ENCODE results near the gene PAIP2.

PAIP2 gene, protein sequence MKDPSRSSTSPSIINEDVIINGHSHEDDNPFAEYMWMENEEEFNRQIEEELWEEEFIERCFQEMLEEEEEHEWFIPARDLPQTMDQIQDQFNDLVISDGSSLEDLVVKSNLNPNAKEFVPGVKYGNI

DNA sequence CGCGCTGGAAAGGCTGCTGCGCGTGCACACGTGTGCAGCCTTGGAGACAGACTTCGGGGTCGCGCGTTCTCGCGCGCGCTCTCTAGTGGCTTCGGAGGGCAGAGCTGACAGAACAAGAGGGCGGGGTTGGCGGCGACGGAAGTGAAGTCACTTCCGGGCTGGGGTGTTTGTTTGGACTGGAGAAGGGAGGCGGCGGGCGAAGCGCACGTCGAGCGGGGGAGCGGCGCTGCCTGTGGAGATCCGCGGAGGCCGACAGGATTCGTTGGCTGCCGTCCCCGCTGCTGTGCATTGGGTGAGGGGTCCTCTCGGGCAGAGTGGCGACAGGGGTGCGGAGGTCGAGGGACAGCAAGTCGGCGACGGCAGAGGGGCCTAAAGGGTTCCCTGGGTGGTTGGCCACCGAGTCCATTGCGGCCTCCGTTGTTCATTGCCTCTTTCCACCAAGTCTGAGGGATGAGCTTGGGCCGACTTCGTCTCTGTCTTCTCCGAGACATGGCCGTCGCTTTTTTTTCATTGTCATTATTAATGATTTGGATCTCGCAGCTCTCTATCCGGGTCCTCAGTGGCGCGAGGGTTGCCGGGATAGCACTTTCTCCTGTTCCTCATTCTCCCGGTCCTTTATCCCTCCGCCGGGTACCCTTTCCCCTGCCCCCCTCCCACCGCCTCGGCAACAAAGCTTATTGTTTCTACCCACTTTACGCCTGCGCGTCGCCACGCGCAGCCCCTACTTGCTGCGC is at the start of gene PAIP2:
TSS of gene PAIP2 (plus strand) at position 166 of the 734 bp plus-strand sequence. CDS start 21,931 bp downstream, outside the sequence.
- peaks cover 9% of the 10 kb centered on the region for H3K36me3 Mint-ChIP-seq (ENCODE audit: low read depth)
- ATAC-seq = peak; percentile 90
- peaks cover 3% of the 10 kb centered on the region for H3K27me3 Mint-ChIP-seq
- H3K9me3 Mint-ChIP-seq = no peaks in the 10 kb centered on the region
- H3K4me3 Mint-ChIP-seq = peak within 1 kb of the TSS; percentile 94
- peak; percentile 98 for DNase-seq
- peak within 1 kb of the TSS; percentile 96 for H3K27ac Mint-ChIP-seq
- peaks cover 49% of the 10 kb centered on the region for H3K4me1 Mint-ChIP-seq

DNA sequence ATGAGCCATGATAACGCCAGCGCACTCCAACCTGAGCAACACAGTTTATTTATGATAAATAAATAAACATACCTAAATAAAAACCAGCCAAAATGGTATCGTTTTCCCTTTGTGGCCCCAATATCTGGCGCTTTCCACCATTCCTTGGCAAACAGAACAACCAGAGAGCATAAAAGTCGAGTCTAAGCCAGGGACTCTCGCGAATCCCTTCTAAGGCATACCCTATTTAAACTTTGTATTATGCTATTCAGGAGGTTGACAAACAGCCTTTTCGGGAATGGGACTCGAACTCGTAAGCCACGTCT is 48.5 kb upstream of the PAIP2 start:
- Mint-ChIP-seq H3K4me1 (peaks cover 38% of the 10 kb centered on the region), H3K36me3 (ENCODE audit: low read depth) (peaks cover 34% of the 10 kb centered on the region), H3K27ac (peak overlapping the region; percentile 96), H3K4me3 (peak overlapping the region; percentile 96), H3K9me3 (no peaks in the 10 kb centered on the region), H3K27me3 (no peaks in the 10 kb centered on the region)
- DNase-seq = no peak
- ATAC-seq = no peak

DNA sequence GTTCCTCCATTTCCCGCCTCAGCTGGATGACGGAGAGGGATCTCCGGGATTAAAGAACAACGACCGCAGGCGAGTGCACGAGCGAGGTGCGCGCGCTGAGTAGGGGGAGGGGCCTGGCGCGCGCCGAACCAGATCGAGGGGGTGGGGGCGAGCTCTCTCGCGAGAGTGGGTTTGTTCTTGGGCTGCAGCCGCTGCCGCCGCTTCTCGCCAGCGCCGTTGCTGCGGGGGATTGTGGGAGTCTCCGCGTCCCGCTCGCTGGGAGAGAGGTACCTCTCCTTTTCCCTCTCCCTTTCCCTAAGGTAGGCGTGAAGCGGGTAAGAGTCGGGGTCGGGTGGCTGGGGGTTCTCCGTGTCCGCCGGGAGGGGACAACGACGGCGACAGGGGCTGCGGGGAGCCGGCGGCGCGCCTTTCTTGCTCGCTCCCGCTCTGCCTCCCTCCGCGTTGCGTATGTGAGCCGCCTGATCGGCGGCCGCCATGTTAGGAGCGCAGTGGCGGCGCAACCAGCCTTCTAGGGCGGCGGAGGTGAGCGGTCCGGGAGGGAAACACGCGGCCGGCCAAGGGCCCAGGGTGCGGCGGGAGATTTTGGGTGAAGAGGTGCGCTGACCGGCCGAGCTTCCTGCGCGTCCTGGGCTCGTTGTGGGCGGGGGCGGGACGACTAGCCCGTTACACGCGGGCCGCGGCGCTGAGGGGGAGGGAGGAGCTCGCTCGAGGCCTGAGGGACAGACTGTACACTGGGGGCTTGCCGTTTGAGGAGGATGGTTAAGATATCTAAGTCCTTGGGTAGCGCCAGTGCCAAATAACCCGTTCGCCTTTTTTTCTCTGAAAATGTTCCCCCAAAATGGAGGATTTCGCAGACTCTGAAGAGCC is 47.9 kb upstream of the PAIP2 start, which contains the start of gene MATR3:
TSS of gene MATR3 (plus strand) at position 234 of the 867 bp plus-strand sequence. CDS start 13,676 bp downstream, outside the sequence.
- H3K4me3 Mint-ChIP-seq = peak within 1 kb of the TSS; percentile 96
- no peaks in the 10 kb centered on the region for H3K27me3 Mint-ChIP-seq
- H3K9me3 Mint-ChIP-seq = no peaks in the 10 kb centered on the region
- peaks cover 38% of the 10 kb centered on the region for H3K36me3 Mint-ChIP-seq (ENCODE audit: low read depth)
- ATAC-seq (peak; percentile 81), DNase-seq (peak; percentile 95)
- peaks cover 42% of the 10 kb centered on the region for H3K4me1 Mint-ChIP-seq
- H3K27ac Mint-ChIP-seq = peak within 1 kb of the TSS; percentile 96

DNA sequence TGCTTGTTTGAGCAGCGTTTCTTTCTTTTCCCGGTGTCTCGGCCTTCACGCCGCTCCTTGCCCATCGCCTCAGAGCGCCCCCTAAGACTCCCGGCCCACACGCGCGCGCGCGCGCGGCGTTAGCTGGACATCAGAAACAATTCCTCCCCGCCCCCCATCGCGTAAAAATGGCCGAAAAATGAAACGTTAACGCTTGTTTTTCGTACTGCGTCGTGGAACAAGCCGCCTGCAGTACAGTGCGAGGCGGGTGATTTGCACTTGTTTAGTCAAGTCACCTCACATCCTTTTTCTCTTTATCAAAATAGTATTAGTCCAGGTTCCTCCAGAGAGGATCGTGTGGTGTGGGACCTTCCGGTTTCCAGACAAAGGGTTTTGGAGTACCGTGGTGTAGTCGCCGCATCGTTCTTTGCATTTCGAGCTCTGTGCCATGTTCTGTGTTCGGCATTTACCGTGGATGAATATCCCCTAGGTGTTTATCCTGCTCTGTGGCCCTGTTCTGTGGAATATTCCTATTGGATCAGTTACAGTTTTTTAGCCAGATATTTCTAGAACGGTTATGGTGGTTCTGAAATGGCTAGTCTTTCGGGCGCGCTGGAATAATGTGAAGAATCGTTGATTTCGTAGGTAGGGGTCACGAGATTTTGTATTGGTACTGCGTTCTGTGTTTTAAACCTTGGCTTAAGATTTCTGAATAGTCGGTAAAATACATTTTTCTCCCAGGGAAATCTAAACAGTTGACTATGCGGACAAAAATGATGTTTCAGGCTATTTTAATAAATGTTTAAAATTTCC is 47.1 kb upstream of the PAIP2 start:
- Mint-ChIP-seq H3K4me3 (peak overlapping the region; percentile 96), H3K36me3 (ENCODE audit: low read depth) (peaks cover 41% of the 10 kb centered on the region)

DNA sequence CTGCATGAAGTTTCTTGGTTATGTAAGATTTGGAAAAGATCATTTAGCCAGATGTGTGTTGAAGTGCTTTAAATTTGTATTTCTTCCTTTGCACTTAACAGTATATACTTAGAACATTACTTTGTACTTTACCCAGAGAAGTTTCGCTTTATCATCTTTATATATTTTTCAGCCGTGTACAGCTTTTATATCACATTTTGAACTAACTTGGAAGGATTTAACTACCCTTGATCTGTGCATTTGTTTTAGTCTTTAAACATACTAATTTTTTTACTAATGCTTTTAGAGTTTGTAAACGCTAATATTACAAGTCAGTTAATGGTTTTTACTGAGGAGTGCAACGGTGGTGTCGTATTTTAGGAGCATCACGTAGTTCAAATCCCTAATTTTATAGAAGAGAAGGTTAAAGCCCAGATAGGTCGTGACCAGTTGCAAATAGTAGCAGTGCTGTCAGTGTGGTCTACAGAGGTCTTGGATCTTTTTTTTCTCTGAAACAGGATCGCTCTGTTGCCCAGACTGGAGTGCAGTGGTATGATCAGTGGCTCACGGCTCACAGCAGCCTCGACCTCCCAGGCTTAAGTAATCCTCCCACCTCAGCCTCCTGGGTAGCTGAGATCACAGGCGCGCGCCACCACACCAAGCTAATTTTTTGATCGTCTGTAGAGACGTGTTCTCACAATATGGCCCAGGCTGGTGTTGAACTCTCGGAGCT is 46.2 kb upstream of the PAIP2 start:
- peaks cover 43% of the 10 kb centered on the region for H3K36me3 Mint-ChIP-seq (ENCODE audit: low read depth)
- no peaks in the 10 kb centered on the region for H3K9me3 Mint-ChIP-seq
- no peak for DNase-seq
- ATAC-seq = no peak
- H3K4me3 Mint-ChIP-seq = peak overlapping the region; percentile 96
- H3K27me3 Mint-ChIP-seq = no peaks in the 10 kb centered on the region
- H3K4me1 Mint-ChIP-seq = peaks cover 60% of the 10 kb centered on the region
- peak overlapping the region; percentile 96 for H3K27ac Mint-ChIP-seq

More for the DNA sequence above, 47.1 kb upstream of the PAIP2 start:
- peaks cover 50% of the 10 kb centered on the region for H3K4me1 Mint-ChIP-seq
- peak overlapping the region; percentile 96 for H3K27ac Mint-ChIP-seq
- H3K9me3 Mint-ChIP-seq = no peaks in the 10 kb centered on the region
- DNase-seq (peak; percentile 68), ATAC-seq (peak; percentile 6)
- no peaks in the 10 kb centered on the region for H3K27me3 Mint-ChIP-seq

DNA sequence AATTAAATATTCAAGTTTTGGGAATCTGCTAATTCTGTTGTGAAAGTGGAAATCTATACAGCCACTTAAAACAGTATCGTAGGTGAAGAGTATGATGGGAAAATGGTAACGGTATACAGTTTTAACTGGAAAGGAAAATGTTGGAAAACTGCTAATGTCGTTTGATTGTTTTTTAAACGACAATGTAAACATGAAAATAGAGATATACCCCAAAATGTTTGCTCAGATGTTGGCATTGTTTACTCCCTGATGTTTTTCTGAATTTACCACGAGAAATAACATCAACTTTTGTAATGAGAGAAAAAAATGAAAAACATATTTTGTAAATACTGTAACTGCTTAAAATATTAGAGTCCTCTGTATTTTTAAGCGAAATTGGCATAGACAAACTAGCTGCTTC is 45.5 kb upstream of the PAIP2 start:
- ATAC-seq = no peak
- DNase-seq = no peak
- H3K4me1 Mint-ChIP-seq = peaks cover 66% of the 10 kb centered on the region
- H3K27ac Mint-ChIP-seq = peak overlapping the region; percentile 96
- no peaks in the 10 kb centered on the region for H3K9me3 Mint-ChIP-seq
- peaks cover 37% of the 10 kb centered on the region for H3K36me3 Mint-ChIP-seq (ENCODE audit: low read depth)
- H3K4me3 Mint-ChIP-seq = peak overlapping the region; percentile 96
- no peaks in the 10 kb centered on the region for H3K27me3 Mint-ChIP-seq

DNA sequence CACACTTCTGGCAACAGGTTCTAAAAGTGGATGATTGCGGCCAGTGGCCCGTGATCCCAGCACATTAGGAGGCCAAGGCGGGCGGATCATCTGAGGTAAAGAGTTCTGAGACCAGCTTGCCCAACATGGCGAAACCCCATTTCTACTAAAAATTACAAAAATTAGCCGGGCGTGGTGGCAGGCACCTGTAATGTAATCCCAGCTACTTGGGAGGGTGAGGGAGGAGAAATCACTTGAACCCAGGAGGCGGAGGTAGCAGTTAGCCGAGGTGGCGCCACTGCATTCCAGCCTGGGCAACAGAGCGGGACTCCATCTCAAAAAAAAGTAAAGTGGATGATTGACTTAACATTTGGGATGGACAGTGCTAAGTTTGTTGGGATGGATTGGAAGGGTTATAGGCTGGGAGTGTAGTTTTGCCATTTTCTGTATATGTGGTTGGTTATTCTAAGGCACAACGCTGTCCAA is 44.8 kb upstream of the PAIP2 start:
- H3K27ac Mint-ChIP-seq = peak overlapping the region; percentile 19
- DNase-seq (no peak), ATAC-seq (no peak)
- peaks cover 42% of the 10 kb centered on the region for H3K36me3 Mint-ChIP-seq (ENCODE audit: low read depth)
- H3K27me3 Mint-ChIP-seq = no peaks in the 10 kb centered on the region
- peaks cover 73% of the 10 kb centered on the region for H3K4me1 Mint-ChIP-seq
- no peaks in the 10 kb centered on the region for H3K9me3 Mint-ChIP-seq
- H3K4me3 Mint-ChIP-seq = peak overlapping the region; percentile 96

DNA sequence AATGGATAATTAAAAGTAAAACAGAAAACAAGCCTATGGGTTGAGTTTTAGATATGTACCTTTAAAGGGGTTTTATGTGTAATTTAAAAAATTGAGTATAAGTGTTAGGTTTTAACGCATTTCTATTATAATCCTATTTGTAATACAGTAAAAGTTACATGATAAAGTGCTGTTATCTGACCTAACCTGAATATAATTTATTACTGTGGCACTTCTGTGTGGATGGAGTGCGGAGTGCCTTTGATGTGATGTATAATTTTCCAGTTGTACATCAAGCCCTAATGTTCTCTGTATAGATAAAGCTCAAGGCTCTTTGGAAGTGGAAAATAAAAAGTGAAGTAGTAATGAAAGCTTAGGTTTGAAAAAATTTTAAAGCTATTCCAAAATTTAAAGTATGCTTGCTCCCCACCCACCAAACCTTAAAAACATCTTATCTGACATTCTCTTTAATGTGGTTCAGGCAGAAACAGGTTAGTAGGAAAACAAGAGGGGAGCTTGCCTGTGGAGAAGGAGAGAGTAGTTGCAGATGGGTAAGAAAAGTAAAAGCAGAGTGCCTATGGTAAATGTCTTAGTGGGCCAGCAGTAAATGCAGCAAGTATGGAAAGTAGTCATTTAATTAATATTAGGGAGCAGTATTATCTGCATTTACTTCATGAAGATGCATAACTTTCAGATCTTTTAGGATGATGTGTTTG is 44.1 kb upstream of the PAIP2 start:
- Mint-ChIP-seq H3K27me3 (no peaks in the 10 kb centered on the region), H3K27ac (peak overlapping the region; percentile 16), H3K36me3 (ENCODE audit: low read depth) (peaks cover 44% of the 10 kb centered on the region), H3K4me3 (peak overlapping the region; percentile 39), H3K4me1 (peaks cover 78% of the 10 kb centered on the region), H3K9me3 (no peaks in the 10 kb centered on the region)
- DNase-seq (no peak), ATAC-seq (no peak)

DNA sequence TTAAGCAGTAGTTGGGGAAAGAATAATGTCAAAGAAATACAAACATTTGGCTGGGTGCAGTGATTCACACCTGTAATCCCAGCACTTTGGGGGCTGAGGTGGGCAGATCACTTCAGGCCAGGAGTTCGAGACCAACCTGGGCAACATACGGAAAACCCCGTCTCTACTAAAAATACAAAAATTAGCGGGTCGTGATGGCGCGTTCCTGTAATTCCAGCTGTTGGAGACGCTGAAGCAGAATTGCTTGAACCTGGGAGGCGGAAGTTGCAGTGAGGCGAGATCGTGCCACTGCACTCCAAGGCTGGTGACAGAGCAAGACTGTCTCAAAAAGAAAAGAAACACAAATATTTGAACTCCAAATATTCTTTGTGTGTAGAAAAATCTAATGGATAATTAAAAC is 43.4 kb upstream of the PAIP2 start:
- peaks cover 47% of the 10 kb centered on the region for H3K36me3 Mint-ChIP-seq (ENCODE audit: low read depth)
- H3K9me3 Mint-ChIP-seq = no peaks in the 10 kb centered on the region
- H3K4me1 Mint-ChIP-seq = peaks cover 80% of the 10 kb centered on the region
- ATAC-seq (no peak), DNase-seq (no peak)
- H3K27ac Mint-ChIP-seq = peak overlapping the region; percentile 47
- no peaks in the 10 kb centered on the region for H3K27me3 Mint-ChIP-seq
- peak overlapping the region; percentile 39 for H3K4me3 Mint-ChIP-seq

DNA sequence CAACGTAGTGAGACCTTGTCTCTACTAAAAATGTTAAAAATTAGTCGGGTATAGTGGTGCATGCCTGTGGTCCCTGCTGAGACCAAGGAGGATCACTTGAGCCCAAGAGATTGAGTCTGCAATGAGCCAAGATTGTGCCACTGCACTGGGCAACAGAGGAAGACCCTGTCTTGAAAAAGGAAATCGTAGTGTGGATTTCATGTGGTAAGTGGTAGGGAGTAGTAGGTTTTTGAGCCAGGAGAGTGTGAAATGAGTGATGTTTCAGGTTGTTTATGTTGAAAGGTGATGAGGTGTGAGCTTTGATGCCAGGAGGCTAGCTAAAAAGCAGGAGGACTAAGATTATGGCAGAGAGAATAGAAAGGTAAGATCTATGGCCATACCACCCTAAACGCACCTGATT is 42.2 kb upstream of the PAIP2 start:
- no peaks in the 10 kb centered on the region for H3K9me3 Mint-ChIP-seq
- peaks cover 90% of the 10 kb centered on the region for H3K4me1 Mint-ChIP-seq
- H3K27me3 Mint-ChIP-seq = no peaks in the 10 kb centered on the region
- peak; percentile 23 for ATAC-seq
- peaks cover 43% of the 10 kb centered on the region for H3K36me3 Mint-ChIP-seq (ENCODE audit: low read depth)
- H3K27ac Mint-ChIP-seq = peak overlapping the region; percentile 47
- DNase-seq = no peak
- H3K4me3 Mint-ChIP-seq = no peak overlapping the region

DNA sequence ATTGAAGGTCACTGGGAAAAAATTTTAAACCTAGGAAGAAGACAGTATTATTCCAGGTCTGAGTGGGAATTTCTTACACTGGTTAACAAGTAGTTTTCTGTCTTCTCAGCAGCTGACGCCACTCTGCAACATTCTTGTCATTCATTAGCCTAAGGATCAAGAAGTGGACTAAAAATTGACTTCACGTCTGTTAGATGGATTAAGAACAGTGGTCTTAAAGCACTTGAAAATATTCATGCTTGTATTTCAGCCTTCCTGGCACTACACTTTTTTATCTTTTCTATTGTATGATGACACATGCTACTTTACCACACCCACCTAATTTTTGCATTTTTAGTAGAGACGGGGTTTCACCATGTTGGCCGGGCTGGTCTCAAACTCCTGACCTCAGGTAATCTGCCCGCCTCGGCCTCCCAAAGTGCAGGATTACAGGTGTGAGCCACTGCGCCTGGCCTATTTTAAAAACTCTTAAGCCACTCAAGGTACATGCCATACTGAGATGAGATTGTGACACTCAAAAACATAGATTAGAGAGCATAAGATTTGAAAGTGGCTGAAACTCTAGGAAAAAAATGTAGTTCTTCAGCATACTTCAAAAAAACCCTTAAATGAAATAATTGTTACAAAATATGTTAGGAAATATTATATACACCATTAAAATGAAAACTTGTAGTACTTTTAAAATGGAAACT is 39.7 kb upstream of the PAIP2 start:
- peak overlapping the region; percentile 76 for H3K27ac Mint-ChIP-seq
- peak overlapping the region; percentile 25 for H3K4me3 Mint-ChIP-seq
- H3K4me1 Mint-ChIP-seq = peaks cover 95% of the 10 kb centered on the region

DNA sequence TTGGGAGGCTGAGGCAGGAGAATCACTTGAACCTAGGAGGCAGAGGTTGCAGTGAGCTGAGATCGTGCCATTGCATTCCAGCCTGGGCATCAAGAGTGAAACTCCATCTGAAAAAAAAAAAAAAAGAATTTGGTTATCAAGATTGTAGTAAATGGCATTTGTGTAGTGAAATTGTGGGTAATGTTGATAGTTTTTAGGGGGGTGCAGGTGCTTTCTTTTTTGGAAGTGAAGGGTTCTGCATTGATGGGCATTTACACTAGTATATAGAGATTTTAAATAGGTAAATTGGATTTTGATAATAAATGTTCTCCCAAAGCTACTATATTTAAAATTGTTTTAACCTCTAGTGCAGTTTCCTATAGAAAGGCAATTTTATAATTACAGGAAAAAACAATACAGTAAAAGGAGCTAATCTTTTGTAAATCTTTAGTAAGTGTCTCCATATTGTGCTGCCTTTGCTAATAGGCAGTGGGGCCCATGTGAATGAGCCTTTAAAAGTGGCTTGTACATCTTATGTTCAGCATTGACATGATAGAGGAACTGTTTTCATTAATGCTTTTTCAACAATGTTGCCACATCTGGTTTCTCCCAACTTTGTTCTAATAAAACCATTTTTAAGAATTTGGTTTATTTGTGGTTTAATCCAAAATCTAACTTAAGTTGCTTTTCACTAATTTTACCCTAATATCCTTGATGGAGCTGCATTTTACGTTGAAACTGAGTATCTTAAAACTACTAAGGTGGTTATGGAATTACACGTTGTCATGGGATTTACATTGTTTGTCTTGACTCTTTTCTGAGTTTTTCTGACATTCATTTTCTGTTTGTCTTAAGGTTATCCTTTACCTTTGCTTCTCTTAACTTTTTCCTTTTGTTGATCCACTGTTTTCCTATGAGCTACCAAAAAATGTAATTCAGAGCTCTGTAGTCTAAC is 37.0 kb upstream of the PAIP2 start:
- no peaks in the 10 kb centered on the region for H3K9me3 Mint-ChIP-seq
- H3K4me1 Mint-ChIP-seq = peaks cover 93% of the 10 kb centered on the region
- no peak for DNase-seq
- peaks cover 34% of the 10 kb centered on the region for H3K36me3 Mint-ChIP-seq (ENCODE audit: low read depth)
- H3K4me3 Mint-ChIP-seq = peak overlapping the region; percentile 19
- no peak for ATAC-seq
- no peaks in the 10 kb centered on the region for H3K27me3 Mint-ChIP-seq
- peak overlapping the region; percentile 43 for H3K27ac Mint-ChIP-seq

More for the DNA sequence above, 39.7 kb upstream of the PAIP2 start:
- Mint-ChIP-seq H3K9me3 (no peaks in the 10 kb centered on the region), H3K36me3 (ENCODE audit: low read depth) (peaks cover 25% of the 10 kb centered on the region), H3K27me3 (no peaks in the 10 kb centered on the region)
- no peak for ATAC-seq
- no peak for DNase-seq

All from activated naive CD8-positive, alpha-beta T cell treated with anti-CD3 and anti-CD28 coated beads, Interleukin-2, amount 50 U/mL, for 24 hours (primary cell).